ENCODE measurements around the gene ZBTB32. TPM values are rescaled to one million over a fixed set of nuclear protein-coding genes. Genes with fewer than 3 reads are reported as not detected.

The ZBTB32 gene
- total and polyA plus RNA-seq, 4 donors = 0.47 TPM; not detected in 3

DNA sequence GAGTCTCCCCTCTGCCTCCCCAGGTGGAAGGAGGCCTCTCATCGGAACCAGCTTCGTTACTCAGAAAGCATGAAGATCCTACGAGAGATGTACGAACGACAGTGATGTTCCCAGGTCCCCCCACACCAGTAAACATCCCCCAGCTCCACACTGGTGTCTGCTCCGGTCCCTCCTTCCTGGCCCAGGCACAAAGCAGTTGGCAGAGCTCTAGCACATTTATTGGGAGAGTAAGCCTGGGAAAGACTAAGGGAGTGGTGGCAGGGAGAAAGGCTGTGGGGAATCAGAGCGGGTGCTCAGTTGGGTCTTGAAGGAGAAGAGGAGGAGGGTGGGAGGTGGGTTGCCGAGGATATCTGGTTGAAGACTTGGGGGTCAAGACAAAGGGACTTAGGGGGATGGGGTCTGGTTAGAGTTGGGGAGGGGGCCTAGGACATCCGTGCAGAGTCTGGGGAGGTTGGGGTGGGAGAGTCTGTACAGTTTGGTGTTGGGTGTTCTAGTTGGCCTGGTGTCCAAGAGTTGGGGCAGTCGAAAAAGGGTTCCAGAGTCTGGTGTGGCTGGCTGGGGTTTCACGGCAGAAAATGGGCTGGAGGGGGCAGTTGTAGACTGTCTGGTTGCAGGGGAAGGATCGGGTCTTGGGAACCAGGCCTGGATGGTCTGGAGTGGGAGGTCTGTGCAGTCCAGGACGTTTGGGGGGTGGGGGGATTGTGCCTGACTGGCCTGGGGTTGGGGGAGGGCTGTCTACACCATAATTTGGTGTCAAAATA, 50.2 kb downstream of the ZBTB32 start:
- TF ChIP-seq, protein P1, sequence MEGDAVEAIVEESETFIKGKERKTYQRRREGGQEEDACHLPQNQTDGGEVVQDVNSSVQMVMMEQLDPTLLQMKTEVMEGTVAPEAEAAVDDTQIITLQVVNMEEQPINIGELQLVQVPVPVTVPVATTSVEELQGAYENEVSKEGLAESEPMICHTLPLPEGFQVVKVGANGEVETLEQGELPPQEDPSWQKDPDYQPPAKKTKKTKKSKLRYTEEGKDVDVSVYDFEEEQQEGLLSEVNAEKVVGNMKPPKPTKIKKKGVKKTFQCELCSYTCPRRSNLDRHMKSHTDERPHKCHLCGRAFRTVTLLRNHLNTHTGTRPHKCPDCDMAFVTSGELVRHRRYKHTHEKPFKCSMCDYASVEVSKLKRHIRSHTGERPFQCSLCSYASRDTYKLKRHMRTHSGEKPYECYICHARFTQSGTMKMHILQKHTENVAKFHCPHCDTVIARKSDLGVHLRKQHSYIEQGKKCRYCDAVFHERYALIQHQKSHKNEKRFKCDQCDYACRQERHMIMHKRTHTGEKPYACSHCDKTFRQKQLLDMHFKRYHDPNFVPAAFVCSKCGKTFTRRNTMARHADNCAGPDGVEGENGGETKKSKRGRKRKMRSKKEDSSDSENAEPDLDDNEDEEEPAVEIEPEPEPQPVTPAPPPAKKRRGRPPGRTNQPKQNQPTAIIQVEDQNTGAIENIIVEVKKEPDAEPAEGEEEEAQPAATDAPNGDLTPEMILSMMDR (IDR thresholded peaks at IDR 0.05; ENCODE audit: low read depth, low read length, missing input control) = no peak
- TF ChIP-seq EGR1 (IDR thresholded peaks at IDR 0.05; ENCODE audit: low read depth in 2 of 2) = no peak
- no peak for TF ChIP-seq FOXA1 (IDR thresholded peaks at IDR 0.05)
- TF ChIP-seq HNF4G (IDR thresholded peaks at IDR 0.05) = no peak
- TF ChIP-seq NR2F2 (IDR thresholded peaks at IDR 0.05) = no peak
- TF ChIP-seq, protein P2, sequence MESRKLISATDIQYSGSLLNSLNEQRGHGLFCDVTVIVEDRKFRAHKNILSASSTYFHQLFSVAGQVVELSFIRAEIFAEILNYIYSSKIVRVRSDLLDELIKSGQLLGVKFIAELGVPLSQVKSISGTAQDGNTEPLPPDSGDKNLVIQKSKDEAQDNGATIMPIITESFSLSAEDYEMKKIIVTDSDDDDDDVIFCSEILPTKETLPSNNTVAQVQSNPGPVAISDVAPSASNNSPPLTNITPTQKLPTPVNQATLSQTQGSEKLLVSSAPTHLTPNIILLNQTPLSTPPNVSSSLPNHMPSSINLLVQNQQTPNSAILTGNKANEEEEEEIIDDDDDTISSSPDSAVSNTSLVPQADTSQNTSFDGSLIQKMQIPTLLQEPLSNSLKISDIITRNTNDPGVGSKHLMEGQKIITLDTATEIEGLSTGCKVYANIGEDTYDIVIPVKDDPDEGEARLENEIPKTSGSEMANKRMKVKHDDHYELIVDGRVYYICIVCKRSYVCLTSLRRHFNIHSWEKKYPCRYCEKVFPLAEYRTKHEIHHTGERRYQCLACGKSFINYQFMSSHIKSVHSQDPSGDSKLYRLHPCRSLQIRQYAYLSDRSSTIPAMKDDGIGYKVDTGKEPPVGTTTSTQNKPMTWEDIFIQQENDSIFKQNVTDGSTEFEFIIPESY (IDR thresholded peaks at IDR 0.05) = no peak
- TF ChIP-seq, protein P3, sequence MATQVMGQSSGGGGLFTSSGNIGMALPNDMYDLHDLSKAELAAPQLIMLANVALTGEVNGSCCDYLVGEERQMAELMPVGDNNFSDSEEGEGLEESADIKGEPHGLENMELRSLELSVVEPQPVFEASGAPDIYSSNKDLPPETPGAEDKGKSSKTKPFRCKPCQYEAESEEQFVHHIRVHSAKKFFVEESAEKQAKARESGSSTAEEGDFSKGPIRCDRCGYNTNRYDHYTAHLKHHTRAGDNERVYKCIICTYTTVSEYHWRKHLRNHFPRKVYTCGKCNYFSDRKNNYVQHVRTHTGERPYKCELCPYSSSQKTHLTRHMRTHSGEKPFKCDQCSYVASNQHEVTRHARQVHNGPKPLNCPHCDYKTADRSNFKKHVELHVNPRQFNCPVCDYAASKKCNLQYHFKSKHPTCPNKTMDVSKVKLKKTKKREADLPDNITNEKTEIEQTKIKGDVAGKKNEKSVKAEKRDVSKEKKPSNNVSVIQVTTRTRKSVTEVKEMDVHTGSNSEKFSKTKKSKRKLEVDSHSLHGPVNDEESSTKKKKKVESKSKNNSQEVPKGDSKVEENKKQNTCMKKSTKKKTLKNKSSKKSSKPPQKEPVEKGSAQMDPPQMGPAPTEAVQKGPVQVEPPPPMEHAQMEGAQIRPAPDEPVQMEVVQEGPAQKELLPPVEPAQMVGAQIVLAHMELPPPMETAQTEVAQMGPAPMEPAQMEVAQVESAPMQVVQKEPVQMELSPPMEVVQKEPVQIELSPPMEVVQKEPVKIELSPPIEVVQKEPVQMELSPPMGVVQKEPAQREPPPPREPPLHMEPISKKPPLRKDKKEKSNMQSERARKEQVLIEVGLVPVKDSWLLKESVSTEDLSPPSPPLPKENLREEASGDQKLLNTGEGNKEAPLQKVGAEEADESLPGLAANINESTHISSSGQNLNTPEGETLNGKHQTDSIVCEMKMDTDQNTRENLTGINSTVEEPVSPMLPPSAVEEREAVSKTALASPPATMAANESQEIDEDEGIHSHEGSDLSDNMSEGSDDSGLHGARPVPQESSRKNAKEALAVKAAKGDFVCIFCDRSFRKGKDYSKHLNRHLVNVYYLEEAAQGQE (IDR thresholded peaks at IDR 0.05) = no peak
- TF ChIP-seq YY1 (IDR thresholded peaks at IDR 0.05) = no peak
- TF ChIP-seq, protein P4, sequence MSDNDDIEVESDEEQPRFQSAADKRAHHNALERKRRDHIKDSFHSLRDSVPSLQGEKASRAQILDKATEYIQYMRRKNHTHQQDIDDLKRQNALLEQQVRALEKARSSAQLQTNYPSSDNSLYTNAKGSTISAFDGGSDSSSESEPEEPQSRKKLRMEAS (IDR thresholded peaks at IDR 0.05) = no peak
- no peak for TF ChIP-seq GABPA (IDR thresholded peaks at IDR 0.05 in 1 of 2, conservative IDR thresholded peaks at IDR 0.05 in 1 of 2)
- TF ChIP-seq SP1 (IDR thresholded peaks at IDR 0.05) = no peak
- TF ChIP-seq RXRA (IDR thresholded peaks at IDR 0.05) = no peak
- no peak for TF ChIP-seq HNF4A (conservative IDR thresholded peaks at IDR 0.05)
- no peak for TF ChIP-seq FOXA2 (IDR thresholded peaks at IDR 0.05)
- TF ChIP-seq RAD21 (IDR thresholded peaks at IDR 0.05) = no peak
- TF ChIP-seq, protein P5, sequence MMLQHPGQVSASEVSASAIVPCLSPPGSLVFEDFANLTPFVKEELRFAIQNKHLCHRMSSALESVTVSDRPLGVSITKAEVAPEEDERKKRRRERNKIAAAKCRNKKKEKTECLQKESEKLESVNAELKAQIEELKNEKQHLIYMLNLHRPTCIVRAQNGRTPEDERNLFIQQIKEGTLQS (IDR thresholded peaks at IDR 0.05) = no peak
- WGBS = 90% methylated on average over 13 of the region's 13 CpGs
- H3K4me1 ChIP-seq (ENCODE audit: control insufficient read depth in 4 of 4, insufficient read depth in 4 of 4, low read length in 3 of 4) = peaks cover 14 to 19% (median 17%) of the 10 kb centered on the region in 4 donors
- no peaks in the 10 kb centered on the region for H3K9me3 ChIP-seq (ENCODE audit: control insufficient read depth in 4 of 4, low read length in 3 of 4)
- no peak overlapping the region for H3K4me3 ChIP-seq (ENCODE audit: low read depth in 1 of 3, low read length in 3 of 3)
- peak overlapping the region; percentile 30 to 85 for H3K27ac ChIP-seq (ENCODE audit: low read depth in 1 of 2, low read length in 2 of 2)
- H3K36me3 ChIP-seq (ENCODE audit: control insufficient read depth in 4 of 4, insufficient read depth in 3 of 4, low read depth in 1 of 4, low read length in 3 of 4) = peaks cover 0 to 20% (median 10%) of the 10 kb centered on the region in 4 donors
- no peak overlapping the region for H3K9ac ChIP-seq (ENCODE audit: low read depth in 1 of 2, low read length in 2 of 2)
- DNase-seq (ENCODE audit: low spot score) = no peak
- H3K27me3 ChIP-seq (ENCODE audit: control insufficient read depth in 4 of 4, insufficient read depth in 4 of 4, low read length in 3 of 4) = no peaks in the 10 kb centered on the region
